GM21723 (cell line): ENCODE measurements around the gene TSPAN33.

Experiments used
- ATAC-seq: cut with Tn5 transposase; IDR thresholded peaks from one replicate; pipeline ENCODE4 v1.9.1; 2021; ENCODE audit warnings: mild to moderate bottlenecking, moderate library complexity; ENCODE audit not compliant: unreplicated experiment

TSPAN33 gene

GRCh38 chr7:129134356-129134987 lies 10.0 kb upstream of the TSPAN33 start:
- ATAC-seq, result no peak

GRCh38 chr7:129136887-129137642 lies 7.4 kb upstream of the TSPAN33 start:
- ATAC-seq, result peak; percentile 60

- ATAC-seq, result no peak
Measured at GRCh38 chr7:129143724-129144094, 798 bp upstream of the TSPAN33 start.

GRCh38 chr7:129144834-129145668 lies 544 bp downstream of the TSPAN33 start:
- peak; percentile 4 for ATAC-seq

- ATAC-seq, result peak; percentile 62
Measured at GRCh38 chr7:129146237-129146979, 1.9 kb downstream of the TSPAN33 start.

- ATAC-seq, result no peak
Measured at GRCh38 chr7:129147731-129148130, 3.2 kb downstream of the TSPAN33 start.

- no peak for ATAC-seq
Measured at GRCh38 chr7:129149511-129149910, 5.0 kb downstream of the TSPAN33 start.

- no peak for ATAC-seq
Measured at GRCh38 chr7:129150199-129150996, 5.9 kb downstream of the TSPAN33 start.

- ATAC-seq, result no peak
Measured at GRCh38 chr7:129157651-129158050, 13.1 kb downstream of the TSPAN33 start.

GRCh38 chr7:129159539-129159938 lies 15.0 kb downstream of the TSPAN33 start:
- no peak for ATAC-seq

- no peak for ATAC-seq
Measured at GRCh38 chr7:129160161-129160905, 15.8 kb downstream of the TSPAN33 start.

- ATAC-seq, result no peak
Measured at GRCh38 chr7:129161524-129162225, 17.2 kb downstream of the TSPAN33 start.

GRCh38 chr7:129162732-129163131 lies 18.2 kb downstream of the TSPAN33 start:
- ATAC-seq, result no peak

- ATAC-seq, result no peak
Measured at GRCh38 chr7:129163875-129164544, 19.5 kb downstream of the TSPAN33 start.

- ATAC-seq, result peak; percentile 51
Measured at GRCh38 chr7:129166745-129167144, 22.2 kb downstream of the TSPAN33 start.

- ATAC-seq, result no peak
Measured at GRCh38 chr7:129167817-129168216, 23.3 kb downstream of the TSPAN33 start.

GRCh38 chr7:129168231-129169021 lies 23.9 kb downstream of the TSPAN33 start:
- no peak for ATAC-seq
